ENCODE data around the gene TMPRSS13.
"Not testable (repeated sequence)": the region's sequence is repeated elsewhere in the genome, so short reads cannot be mapped to it uniquely, and the experiment has no call there.

TMPRSS13 gene

GRCh38 chr11:117930668-117931330 lies 1.6 kb upstream of the TMPRSS13 start:
- DNase-seq (ENCODE audit: low spot score) = no peak

GRCh38 chr11:117929916-117930570 lies 841 bp upstream of the TMPRSS13 start:
- no peak for DNase-seq (ENCODE audit: low spot score)

GRCh38 chr11:117928446-117929141 lies 608 bp downstream of the TMPRSS13 start:
- DNase-seq (ENCODE audit: low spot score) = no peak

- DNase-seq (ENCODE audit: low spot score) = no peak
These were observed 1.3 kb downstream of the TMPRSS13 start for GRCh38 chr11:117927926-117928325.

GRCh38 chr11:117926166-117926565 lies 3.0 kb downstream of the TMPRSS13 start:
- DNase-seq (ENCODE audit: low spot score) = not testable (repeated sequence)

- DNase-seq (ENCODE audit: low spot score) = no peak
These were observed 3.8 kb downstream of the TMPRSS13 start for GRCh38 chr11:117925198-117925925.

- no peak for DNase-seq (ENCODE audit: low spot score)
These were observed 4.5 kb downstream of the TMPRSS13 start for GRCh38 chr11:117924631-117925170.

GRCh38 chr11:117923773-117924172 lies 5.4 kb downstream of the TMPRSS13 start:
- no peak for DNase-seq (ENCODE audit: low spot score)

- DNase-seq (ENCODE audit: low spot score) = no peak
These were observed 5.9 kb downstream of the TMPRSS13 start for GRCh38 chr11:117923275-117923674.

GRCh38 chr11:117921893-117922292 lies 7.3 kb downstream of the TMPRSS13 start:
- DNase-seq (ENCODE audit: low spot score) = no peak

GRCh38 chr11:117921456-117921855 lies 7.7 kb downstream of the TMPRSS13 start:
- DNase-seq (ENCODE audit: low spot score) = no peak

- peak; percentile 25 for DNase-seq (ENCODE audit: low spot score)
These were observed 9.4 kb downstream of the TMPRSS13 start for GRCh38 chr11:117919781-117920221.

- no peak for DNase-seq (ENCODE audit: low spot score)
These were observed 9.9 kb downstream of the TMPRSS13 start for GRCh38 chr11:117919341-117919740.

- DNase-seq (ENCODE audit: low spot score) = no peak
These were observed 10.6 kb downstream of the TMPRSS13 start for GRCh38 chr11:117918366-117919255.

- DNase-seq (ENCODE audit: low spot score) = no peak
These were observed 11.5 kb downstream of the TMPRSS13 start for GRCh38 chr11:117917591-117918151.

- no peak for DNase-seq (ENCODE audit: low spot score)
These were observed 12.2 kb downstream of the TMPRSS13 start for GRCh38 chr11:117916956-117917355.

- DNase-seq (ENCODE audit: low spot score) = no peak
These were observed 13.4 kb downstream of the TMPRSS13 start for GRCh38 chr11:117915672-117916235.

GRCh38 chr11:117914991-117915618 lies 14.1 kb downstream of the TMPRSS13 start:
- no peak for DNase-seq (ENCODE audit: low spot score)

GRCh38 chr11:117914398-117914761 lies 14.8 kb downstream of the TMPRSS13 start:
- DNase-seq (ENCODE audit: low spot score) = no peak
